Ishikawa (cell line): ENCODE results near the gene GPC6.

Source experiments
- CEBPB ChIP-seq: IDR thresholded peaks from 2 replicates; pipeline ENCODE4 v1.6.1; 2012
- CREB1 ChIP-seq: IDR thresholded peaks from 2 replicates; pipeline ENCODE4 v1.6.1; 2012; ENCODE audit warnings: low read depth
- EGR1 ChIP-seq: IDR thresholded peaks from 2 replicates; pipeline ENCODE4 v1.6.1; 2012
- EP300 ChIP-seq: IDR thresholded peaks from 2 replicates; pipeline ENCODE4 v1.6.1; 2012; ENCODE audit warnings: borderline replicate concordance
- FOXM1 ChIP-seq: IDR thresholded peaks from 2 replicates; pipeline ENCODE4 v1.6.1; 2012; ENCODE audit warnings: low read depth, borderline replicate concordance
- MAX ChIP-seq: IDR thresholded peaks from 2 replicates; pipeline ENCODE4 v1.6.1; 2012
- NFIC ChIP-seq: IDR thresholded peaks from 2 replicates; pipeline ENCODE4 v1.6.1; 2012
- RAD21 ChIP-seq: IDR thresholded peaks from 2 replicates; pipeline ENCODE4 v1.6.1; 2012; ENCODE audit warnings: low read depth
- REST ChIP-seq: IDR thresholded peaks from 2 replicates; pipeline ENCODE4 v1.6.1; 2012; ENCODE audit warnings: low read depth, mild to moderate bottlenecking
- TAF1 ChIP-seq: IDR thresholded peaks from 2 replicates; pipeline ENCODE4 v1.6.1; 2012; ENCODE audit warnings: low read depth, mild to moderate bottlenecking
- TCF12 ChIP-seq: IDR thresholded peaks from 2 replicates; pipeline ENCODE4 v1.6.1; 2012; ENCODE audit warnings: low read depth
- TEAD4 ChIP-seq: IDR thresholded peaks from 2 replicates; pipeline ENCODE4 v1.6.1; 2012
- USF1 ChIP-seq: IDR thresholded peaks from 2 replicates; pipeline ENCODE4 v1.6.1; 2012
- YY1 ChIP-seq: IDR thresholded peaks from 2 replicates; pipeline ENCODE4 v1.6.1; 2012; ENCODE audit warnings: low read depth
- ZBTB7A ChIP-seq: IDR thresholded peaks from 2 replicates; pipeline ENCODE4 v1.6.1; 2012; ENCODE audit warnings: low read depth

The GPC6 gene

GRCh38 chr13:93388701-93389100, 162.1 kb downstream of the GPC6 start:
- TF ChIP-seq FOXM1 (no peak), USF1 (no peak), TAF1 (no peak), EP300 (no peak), CEBPB (no peak), ZBTB7A (no peak), REST (no peak)

GRCh38 chr13:93397619-93398018, 171.0 kb downstream of the GPC6 start:
- no peak for TF ChIP-seq MAX
- no peak for TF ChIP-seq TEAD4
- no peak for TF ChIP-seq ZBTB7A

GRCh38 chr13:93398167-93399035, 171.8 kb downstream of the GPC6 start:
- TF ChIP-seq FOXM1 (no peak), CEBPB (no peak), NFIC (no peak), TCF12 (no peak), TAF1 (no peak), RAD21 (no peak), USF1 (no peak), YY1 (no peak), CREB1 (no peak), ZBTB7A (no peak), EP300 (no peak), REST (no peak), MAX (no peak), TEAD4 (no peak), EGR1 (no peak)

- TF ChIP-seq CEBPB (no peak), YY1 (no peak), CREB1 (no peak), ZBTB7A (no peak), TAF1 (no peak), MAX (no peak), USF1 (no peak), EGR1 (no peak), EP300 (no peak), REST (no peak), TCF12 (no peak), RAD21 (no peak)
Observed at GRCh38 chr13:93399212-93399611, 172.6 kb downstream of the GPC6 start.
